Mesothelial cell of epicardium (in vitro differentiated cells): ENCODE results near the gene CCDC171. TPM values are rescaled to one million over a fixed set of nuclear protein-coding genes. Genes with fewer than 3 reads are reported as not detected.
A peak's percentile ranks its signal among the peaks of the same experiment; 100 is the strongest.

Experiments used
- DNase-seq, 2 experiments: peaks; one replicate each; pipeline ENCODE4 v3.0.0; 2021; ENCODE audit warnings: low spot score in 2 of 2; ENCODE audit not compliant: unreplicated experiment in 2 of 2
- H3K27ac Mint-ChIP-seq: 2 replicates; pipeline ENCODE4 v1.8.0; 2021; ENCODE audit warnings: mixed read lengths
- H3K27me3 Mint-ChIP-seq: 2 replicates; pipeline ENCODE4 v1.8.0; 2021; ENCODE audit warnings: low read depth, mixed read lengths
- H3K36me3 Mint-ChIP-seq: 2 replicates; pipeline ENCODE4 v1.8.0; 2021; ENCODE audit warnings: mixed read lengths
- H3K4me1 Mint-ChIP-seq: 2 replicates; pipeline ENCODE4 v1.8.0; 2021; ENCODE audit warnings: mixed read lengths
- H3K4me3 Mint-ChIP-seq: 2 replicates; pipeline ENCODE4 v1.8.0; 2021; ENCODE audit warnings: mild to moderate bottlenecking, moderate library complexity, mixed read lengths
- H3K9me3 Mint-ChIP-seq: 2 replicates; pipeline ENCODE4 v1.8.0; 2021; ENCODE audit warnings: mixed read lengths
- total RNA-seq: library from RNA; stranded (reverse); gene quantifications from 3 replicates; pipeline ENCODE4 v1.2.1, GENCODE V29; 2021
- TF ChIP-seq, protein P1 (sequence below): fragments of 200-600 bp; sonication (generic); IDR thresholded peaks from one replicate; pipeline ENCODE4 v1.5.0; 2021; ENCODE audit warnings: antibody characterized with exemption; ENCODE audit not compliant: unreplicated experiment

CCDC171 gene
- total RNA-seq, 1 donor from 2014 or later, result 9.8 TPM

DNA sequence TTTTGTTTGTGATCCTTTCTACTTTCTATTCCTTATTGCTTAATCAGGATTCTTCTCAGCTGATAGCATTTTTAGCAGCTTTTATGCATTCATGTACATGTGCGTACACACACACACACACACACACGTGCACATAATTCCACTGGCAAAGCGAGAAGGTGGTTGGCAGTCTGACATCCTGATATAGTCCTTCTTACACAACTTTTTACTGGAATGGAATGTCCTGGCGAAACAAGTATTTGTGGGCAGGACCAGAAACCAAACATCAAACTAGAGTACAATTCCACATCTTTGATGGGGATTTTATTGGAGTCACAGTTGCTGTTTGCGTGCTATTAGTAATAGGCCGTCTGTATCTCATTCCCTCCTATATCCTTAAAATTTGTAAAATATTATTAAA lies 356.5 kb downstream of the CCDC171 start:
- TF ChIP-seq, protein P1, sequence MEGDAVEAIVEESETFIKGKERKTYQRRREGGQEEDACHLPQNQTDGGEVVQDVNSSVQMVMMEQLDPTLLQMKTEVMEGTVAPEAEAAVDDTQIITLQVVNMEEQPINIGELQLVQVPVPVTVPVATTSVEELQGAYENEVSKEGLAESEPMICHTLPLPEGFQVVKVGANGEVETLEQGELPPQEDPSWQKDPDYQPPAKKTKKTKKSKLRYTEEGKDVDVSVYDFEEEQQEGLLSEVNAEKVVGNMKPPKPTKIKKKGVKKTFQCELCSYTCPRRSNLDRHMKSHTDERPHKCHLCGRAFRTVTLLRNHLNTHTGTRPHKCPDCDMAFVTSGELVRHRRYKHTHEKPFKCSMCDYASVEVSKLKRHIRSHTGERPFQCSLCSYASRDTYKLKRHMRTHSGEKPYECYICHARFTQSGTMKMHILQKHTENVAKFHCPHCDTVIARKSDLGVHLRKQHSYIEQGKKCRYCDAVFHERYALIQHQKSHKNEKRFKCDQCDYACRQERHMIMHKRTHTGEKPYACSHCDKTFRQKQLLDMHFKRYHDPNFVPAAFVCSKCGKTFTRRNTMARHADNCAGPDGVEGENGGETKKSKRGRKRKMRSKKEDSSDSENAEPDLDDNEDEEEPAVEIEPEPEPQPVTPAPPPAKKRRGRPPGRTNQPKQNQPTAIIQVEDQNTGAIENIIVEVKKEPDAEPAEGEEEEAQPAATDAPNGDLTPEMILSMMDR, result no peak
- Mint-ChIP-seq H3K9me3 (peaks cover 48% of the 10 kb centered on the region), H3K36me3 (no peaks in the 10 kb centered on the region), H3K27me3 (no peaks in the 10 kb centered on the region), H3K27ac (no peak overlapping the region), H3K4me1 (no peaks in the 10 kb centered on the region), H3K4me3 (no peak overlapping the region)
- DNase-seq, result no peak

- Mint-ChIP-seq H3K27ac (no peak overlapping the region), H3K27me3 (no peaks in the 10 kb centered on the region), H3K9me3 (peaks cover 38% of the 10 kb centered on the region), H3K4me3 (no peak overlapping the region), H3K36me3 (peaks cover 7% of the 10 kb centered on the region), H3K4me1 (no peaks in the 10 kb centered on the region)
- no peak for DNase-seq
- TF ChIP-seq, protein P1, result no peak
Observed at GRCh38 chr9:15915711-15916110, 362.9 kb downstream of the CCDC171 start.

DNA sequence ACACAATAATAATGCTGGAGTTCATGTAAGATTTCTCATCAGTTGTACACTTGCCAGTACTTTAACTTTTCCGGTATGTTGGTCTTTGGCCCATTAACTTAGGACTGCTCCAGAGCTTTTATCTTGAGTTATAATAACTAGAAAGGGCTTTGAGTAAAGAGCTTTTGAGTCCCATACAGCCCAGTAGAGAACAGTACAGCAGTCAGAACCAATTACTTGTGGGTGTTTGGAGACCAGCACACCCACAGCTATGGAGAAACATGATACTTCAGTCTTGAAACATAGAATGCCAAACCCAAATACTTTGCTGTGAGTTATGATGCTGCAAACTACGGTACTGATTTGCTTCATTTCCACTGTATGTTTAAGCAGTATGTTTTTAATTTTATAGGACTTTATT lies 374.3 kb downstream of the CCDC171 start:
- TF ChIP-seq, protein P1, result no peak
- no peak for DNase-seq
- peak overlapping the region; percentile 7 for H3K27ac Mint-ChIP-seq
- no peaks in the 10 kb centered on the region for H3K27me3 Mint-ChIP-seq
- H3K9me3 Mint-ChIP-seq, result peaks cover 10% of the 10 kb centered on the region
- peaks cover 2% of the 10 kb centered on the region for H3K4me1 Mint-ChIP-seq
- H3K36me3 Mint-ChIP-seq, result peaks cover 3% of the 10 kb centered on the region
- H3K4me3 Mint-ChIP-seq, result no peak overlapping the region

- Mint-ChIP-seq H3K27ac (peak overlapping the region; percentile 74), H3K36me3 (peaks cover 14% of the 10 kb centered on the region), H3K4me3 (no peak overlapping the region), H3K4me1 (peaks cover 19% of the 10 kb centered on the region), H3K9me3 (peaks cover 17% of the 10 kb centered on the region), H3K27me3 (no peaks in the 10 kb centered on the region)
- TF ChIP-seq, protein P1, result no peak
- no peak for DNase-seq
Observed at GRCh38 chr9:15935661-15936305, 382.9 kb downstream of the CCDC171 start.

- H3K27me3 Mint-ChIP-seq, result no peaks in the 10 kb centered on the region
- H3K27ac Mint-ChIP-seq, result peak overlapping the region; percentile 74
- peaks cover 14% of the 10 kb centered on the region for H3K36me3 Mint-ChIP-seq
- DNase-seq, result no peak
- peaks cover 15% of the 10 kb centered on the region for H3K9me3 Mint-ChIP-seq
- TF ChIP-seq, protein P1, result no peak
- peaks cover 19% of the 10 kb centered on the region for H3K4me1 Mint-ChIP-seq
- H3K4me3 Mint-ChIP-seq, result no peak overlapping the region
Observed at GRCh38 chr9:15936306-15936921, 383.6 kb downstream of the CCDC171 start.
